Measurements from ENCODE around the gene CD44.

DNA sequence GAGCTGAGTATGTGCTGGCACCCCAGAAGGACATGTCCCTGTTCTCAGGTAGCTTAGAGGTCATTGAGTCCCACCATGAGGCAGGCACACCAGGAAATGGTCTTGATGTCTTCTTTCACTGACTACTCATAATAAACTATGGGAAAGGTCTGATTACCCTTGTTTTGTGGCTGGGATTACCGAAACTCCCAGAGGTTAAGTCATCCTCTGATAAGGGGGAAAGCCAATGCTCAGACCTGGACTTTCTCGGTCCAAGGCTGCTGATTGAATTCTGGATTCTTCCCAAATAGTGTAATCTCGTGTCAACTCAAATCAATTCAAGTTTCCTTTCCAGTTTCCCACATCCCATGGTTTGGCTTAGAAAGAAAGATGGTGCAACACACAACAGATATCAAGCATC lies 3.7 kb upstream of the CD44 start:
- TF ChIP-seq, protein P1, sequence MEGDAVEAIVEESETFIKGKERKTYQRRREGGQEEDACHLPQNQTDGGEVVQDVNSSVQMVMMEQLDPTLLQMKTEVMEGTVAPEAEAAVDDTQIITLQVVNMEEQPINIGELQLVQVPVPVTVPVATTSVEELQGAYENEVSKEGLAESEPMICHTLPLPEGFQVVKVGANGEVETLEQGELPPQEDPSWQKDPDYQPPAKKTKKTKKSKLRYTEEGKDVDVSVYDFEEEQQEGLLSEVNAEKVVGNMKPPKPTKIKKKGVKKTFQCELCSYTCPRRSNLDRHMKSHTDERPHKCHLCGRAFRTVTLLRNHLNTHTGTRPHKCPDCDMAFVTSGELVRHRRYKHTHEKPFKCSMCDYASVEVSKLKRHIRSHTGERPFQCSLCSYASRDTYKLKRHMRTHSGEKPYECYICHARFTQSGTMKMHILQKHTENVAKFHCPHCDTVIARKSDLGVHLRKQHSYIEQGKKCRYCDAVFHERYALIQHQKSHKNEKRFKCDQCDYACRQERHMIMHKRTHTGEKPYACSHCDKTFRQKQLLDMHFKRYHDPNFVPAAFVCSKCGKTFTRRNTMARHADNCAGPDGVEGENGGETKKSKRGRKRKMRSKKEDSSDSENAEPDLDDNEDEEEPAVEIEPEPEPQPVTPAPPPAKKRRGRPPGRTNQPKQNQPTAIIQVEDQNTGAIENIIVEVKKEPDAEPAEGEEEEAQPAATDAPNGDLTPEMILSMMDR (IDR thresholded peaks at IDR 0.05; ENCODE audit: insufficient read depth, low read length, poor library complexity, severe bottlenecking), result no peak
- no peak for TF ChIP-seq EZH2phosphoT487 (conservative IDR thresholded peaks at IDR 0.05; ENCODE audit: low read length)

Data from SU-DHL-6 (cell line).